HFFc6 (cell line): ENCODE results near the gene CELF4. TPM values are rescaled to one million over a fixed set of nuclear protein-coding genes. Genes with fewer than 3 reads are reported as not detected.

Experiments
- DNase-seq: peaks from one replicate; pipeline ENCODE4 v3.0.0-alpha.2; 2018
- H3K27ac Mint-ChIP-seq: 2 replicates; pipeline ENCODE4 v1.8.0; 2020; ENCODE audit warnings: mild to moderate bottlenecking, mixed read lengths
- H3K27me3 Mint-ChIP-seq: 2 replicates; pipeline ENCODE4 v1.8.0; 2021; ENCODE audit warnings: mild to moderate bottlenecking, moderate library complexity, mixed read lengths; ENCODE audit not compliant: insufficient read depth
- H3K36me3 Mint-ChIP-seq: 2 replicates; pipeline ENCODE4 v1.8.0; 2021; ENCODE audit warnings: low read depth, mixed read lengths
- H3K4me1 Mint-ChIP-seq: 2 replicates; pipeline ENCODE4 v1.8.0; 2020; ENCODE audit warnings: low read depth, mixed read lengths
- H3K4me3 Mint-ChIP-seq: 2 replicates; pipeline ENCODE4 v1.8.0; 2020; ENCODE audit warnings: mild to moderate bottlenecking, moderate library complexity, mixed read lengths
- H3K9me3 Mint-ChIP-seq: 2 replicates; pipeline ENCODE4 v1.8.0; 2020; ENCODE audit warnings: mild to moderate bottlenecking, mixed read lengths
- CTCF ChIP-seq: fragments of 200-600 bp; sonication (generic); IDR thresholded peaks from 2 replicates; pipeline ENCODE4 v1.5.0; 2021; ENCODE audit warnings: antibody characterized with exemption, mild to moderate bottlenecking
- total RNA-seq, 6 experiments: library from RNA; stranded (reverse); fragmentation: NEBNext Ultra II Directional; extraction: Animal tissue kit (Norgen Biotek cat#: 25700); gene quantifications; 2 replicates in 1 of 6; 3 replicates in 5 of 6; pipeline ENCODE4 v1.2.3, GENCODE V29; 2021

Gene CELF4
- total RNA-seq, 6 experiments from 2014 or later, result not detected

- no peak for TF ChIP-seq CTCF
- DNase-seq, result no peak
- Mint-ChIP-seq H3K27me3 (peaks cover 19% of the 10 kb centered on the region), H3K27ac (no peak overlapping the region), H3K9me3 (no peaks in the 10 kb centered on the region), H3K4me1 (peaks cover 40% of the 10 kb centered on the region), H3K4me3 (no peak overlapping the region), H3K36me3 (no peaks in the 10 kb centered on the region)
Observed at GRCh38 chr18:37332219-37332618, 233.4 kb downstream of the CELF4 start.

- Mint-ChIP-seq H3K4me3 (no peak overlapping the region), H3K36me3 (no peaks in the 10 kb centered on the region), H3K9me3 (no peaks in the 10 kb centered on the region), H3K27ac (no peak overlapping the region), H3K4me1 (peaks cover 31% of the 10 kb centered on the region), H3K27me3 (peaks cover 37% of the 10 kb centered on the region)
- no peak for TF ChIP-seq CTCF
- no peak for DNase-seq
Observed at GRCh38 chr18:37330173-37330572, 235.4 kb downstream of the CELF4 start.

- Mint-ChIP-seq H3K4me1 (peaks cover 21% of the 10 kb centered on the region), H3K27me3 (peaks cover 44% of the 10 kb centered on the region), H3K27ac (no peak overlapping the region), H3K36me3 (no peaks in the 10 kb centered on the region), H3K9me3 (no peaks in the 10 kb centered on the region), H3K4me3 (no peak overlapping the region)
- no peak for DNase-seq
- TF ChIP-seq CTCF, result no peak
Observed at GRCh38 chr18:37328946-37329719, 236.5 kb downstream of the CELF4 start.

- Mint-ChIP-seq H3K4me1 (peaks cover 19% of the 10 kb centered on the region), H3K27ac (no peak overlapping the region), H3K27me3 (peaks cover 61% of the 10 kb centered on the region), H3K9me3 (no peaks in the 10 kb centered on the region), H3K4me3 (no peak overlapping the region), H3K36me3 (no peaks in the 10 kb centered on the region)
- no peak for DNase-seq
- TF ChIP-seq CTCF, result no peak
Observed at GRCh38 chr18:37327063-37327577, 238.5 kb downstream of the CELF4 start.

- Mint-ChIP-seq H3K4me3 (no peak overlapping the region), H3K4me1 (no peaks in the 10 kb centered on the region), H3K27ac (no peak overlapping the region), H3K36me3 (no peaks in the 10 kb centered on the region), H3K27me3 (peaks cover 71% of the 10 kb centered on the region), H3K9me3 (no peaks in the 10 kb centered on the region)
- DNase-seq, result no peak
- peak; percentile 90 for TF ChIP-seq CTCF
Observed at GRCh38 chr18:37322492-37323035, 243.0 kb downstream of the CELF4 start.
